ENCODE results near the gene CDT1. TPM values are rescaled to one million over a fixed set of nuclear protein-coding genes. Genes with fewer than 3 reads are reported as not detected.

CDT1 gene
- total and polyA plus RNA-seq, 7 experiments from 2014 or later, result 0.09 to 79.2 (median 0.67) TPM; not detected in 1

GRCh38 chr16:88857728-88858339 is 54.2 kb downstream of the CDT1 start:
- peaks cover 0 to 29% (median 3%) of the 10 kb centered on the region in 5 donors for H3K36me3 Mint-ChIP-seq
- no peaks in the 10 kb centered on the region for H3K9me3 ChIP-seq (ENCODE audit: control insufficient read depth in 2 of 3, low read length in 3 of 3)
- ChIA-PET POLR2A (interaction anchor here (0.6 to 3.6 kb wide), 26 partner anchors 9 to 1016 kb away, joined by 3 to 42 read pairs (median 4); partner anchors contain the start of genes APRT, CTU2, PABPN1L and RNF166), CTCF (interaction anchor here (0.6 to 3.5 kb wide), 13 partner anchors 9 to 431 kb away, joined by 3 to 15 read pairs (median 5); partner anchors contain the start of gene APRT)
- no peaks in the 10 kb centered on the region for H3K27me3 Mint-ChIP-seq
- peak overlapping the region; percentile 98 for H3K4me3 ChIP-seq (ENCODE audit: low read length)
- ATAC-seq (peak; percentile 51), DNase-seq (peak; percentile 54 to 72 (median 69))
- intact Hi-C loops (cut with micrococcal nuclease), result loop anchor here (1.0 to 10.0 kb wide), 24 partner anchors 42 to 649 kb away; partner anchors contain the start of genes CDH15 (in 2 of the 2), PIEZO1 (in 2 of the 2), ZC3H18 (in 2 of the 2) and CDT1 (in 1 of the 2)
- H3K4me1 ChIP-seq (ENCODE audit: control insufficient read depth in 2 of 2, insufficient read depth in 2 of 2, low read length in 2 of 2), result peaks cover 20 to 25% of the 10 kb centered on the region in 2 donors
- peaks cover 0 to 3% (median 0%) of the 10 kb centered on the region in 11 donors for H3K9me3 Mint-ChIP-seq
- H3K36me3 ChIP-seq (ENCODE audit: control insufficient read depth in 2 of 3, insufficient read depth in 3 of 3, low read length in 3 of 3), result peaks cover 4 to 47% (median 7%) of the 10 kb centered on the region in 3 experiments
- peak overlapping the region; percentile 88 to 100 (median 94) for H3K27ac Mint-ChIP-seq
- peak overlapping the region; percentile 71 for H3K27ac ChIP-seq (ENCODE audit: low read depth, low read length)
- H3K4me1 Mint-ChIP-seq, result peaks cover 24 to 42% (median 34%) of the 10 kb centered on the region in 7 donors
- H3K27me3 ChIP-seq (ENCODE audit: control insufficient read depth in 2 of 2, insufficient read depth in 2 of 2, low read length in 2 of 2), result no peaks in the 10 kb centered on the region
- H3K4me3 Mint-ChIP-seq, result peak overlapping the region; percentile 94 to 100 (median 98)

Other genes starting within 250 kb of the CDT1 start
- gene ZC3H18, start 233.4 kb upstream of the CDT1 start, total RNA-seq, result 10 to 100 TPM; 74.0 to 97.8 (median 82.6) TPM
- 10 to 100 TPM; 11.0 to 23.9 TPM for gene ZC3H18, start 233.4 kb upstream of the CDT1 start, polyA plus RNA-seq
- gene IL17C, start 165.2 kb upstream of the CDT1 start, total RNA-seq, result under 1 TPM in 1 of 5 experiments, not detected in 4; 0.37 TPM
- gene IL17C, start 165.2 kb upstream of the CDT1 start, polyA plus RNA-seq, result not detected
- 100 to 1,000 TPM; 240 to 498 (median 281) TPM for gene CYBA, start 152.7 kb upstream of the CDT1 start, total RNA-seq
- 100 to 1,000 TPM; 454 to 537 TPM for gene CYBA, start 152.7 kb upstream of the CDT1 start, polyA plus RNA-seq
- 10 to 100 TPM; 37.7 to 66.9 (median 42.7) TPM for gene MVD, start 140.7 kb upstream of the CDT1 start, total RNA-seq
- 10 to 100 TPM; 12.9 to 23.5 TPM for gene MVD, start 140.7 kb upstream of the CDT1 start, polyA plus RNA-seq
- gene SNAI3, start 117.3 kb upstream of the CDT1 start, total RNA-seq, result 10 to 100 TPM in 1 of 5 experiments, 1 to 10 TPM in 4; 2.7 to 13.0 (median 6.1) TPM
- 10 to 100 TPM in 1 of 2 donors, 1 to 10 TPM in 1; 6.5 to 13.5 TPM for gene SNAI3, start 117.3 kb upstream of the CDT1 start, polyA plus RNA-seq
- gene RNF166, start 97.4 kb upstream of the CDT1 start, total RNA-seq, result 100 to 1,000 TPM in 4 of 5 experiments, 10 to 100 TPM in 1; 99.8 to 324 (median 133) TPM
- gene RNF166, start 97.4 kb upstream of the CDT1 start, polyA plus RNA-seq, result 10 to 100 TPM; 67.7 to 88.9 TPM
- gene CTU2, start 97.3 kb upstream of the CDT1 start, total RNA-seq, result 10 to 100 TPM; 26.0 to 43.3 (median 28.3) TPM
- gene CTU2, start 97.3 kb upstream of the CDT1 start, polyA plus RNA-seq, result 10 to 100 TPM; 13.0 to 14.8 TPM
- gene PIEZO1, start 18.6 kb upstream of the CDT1 start, total RNA-seq, result 100 to 1,000 TPM in 4 of 5 experiments, 10 to 100 TPM in 1; 84.5 to 237 (median 124) TPM
- 10 to 100 TPM in 1 of 2 donors, 1 to 10 TPM in 1; 3.6 to 12.2 TPM for gene PIEZO1, start 18.6 kb upstream of the CDT1 start, polyA plus RNA-seq
- 100 to 1,000 TPM; 134 to 178 (median 161) TPM for gene APRT, start 8.1 kb downstream of the CDT1 start, total RNA-seq
- gene APRT, start 8.1 kb downstream of the CDT1 start, polyA plus RNA-seq, result 100 to 1,000 TPM; 446 to 513 TPM
- gene GALNS, start 53.2 kb downstream of the CDT1 start, total RNA-seq, result 10 to 100 TPM; 48.6 to 64.3 (median 57.5) TPM
- gene GALNS, start 53.2 kb downstream of the CDT1 start, polyA plus RNA-seq, result 10 to 100 TPM in 1 of 2 donors, 1 to 10 TPM in 1; 9.8 to 11.1 TPM
- gene TRAPPC2L, start 53.3 kb downstream of the CDT1 start, total RNA-seq, result 10 to 100 TPM; 32.3 to 73.4 (median 60.1) TPM
- gene TRAPPC2L, start 53.3 kb downstream of the CDT1 start, polyA plus RNA-seq, result 100 to 1,000 TPM in 1 of 2 donors, 10 to 100 TPM in 1; 96.8 to 112 TPM
- not detected for gene PABPN1L, start 62.9 kb downstream of the CDT1 start, total RNA-seq
- gene PABPN1L, start 62.9 kb downstream of the CDT1 start, polyA plus RNA-seq, result not detected
- 10 to 100 TPM in 1 of 5 experiments, 1 to 10 TPM in 1, under 1 TPM in 2, not detected in 1; 0.14 to 25.2 (median 3.2) TPM for gene CBFA2T3, start 173.4 kb downstream of the CDT1 start, total RNA-seq
- gene CBFA2T3, start 173.4 kb downstream of the CDT1 start, polyA plus RNA-seq, result under 1 TPM; 0.17 to 0.26 TPM